HepG2 (cell line): ENCODE data around the gene CCDC157. TPM values are rescaled to one million over a fixed set of nuclear protein-coding genes. Genes with fewer than 3 reads are reported as not detected.

Experiments
- NFYB ChIP-seq: sonication (generic); formaldehyde crosslinking; IDR thresholded peaks from 2 replicates; pipeline ENCODE4 v1.4.0; 2020; ENCODE audit warnings: missing genetic modification reagents
- ZNF788 ChIP-seq: sonication (generic); formaldehyde crosslinking; IDR thresholded peaks from 2 replicates; pipeline ENCODE4 v1.5.0; 2020; ENCODE audit warnings: mild to moderate bottlenecking, missing genetic modification reagents, borderline replicate concordance
- polyA plus RNA-seq, 8 experiments: library from polyadenylated mRNA; depleted of rRNA in 3 of 8; stranded (reverse) in 7 of 8; unstranded in 1 of 8; fragments of >200 nt; fragmentation: Illumina TruSeq in 4 of 8; extraction: Trizol in 4 of 8; gene quantifications; 2 replicates each; pipeline versions ENCODE4 v1.2.1 to v1.2.3, GENCODE V29; 2011 to 2016; ENCODE audit warnings: low read depth in 4 of 8, missing spikeins in 1 of 8, mixed read lengths in 1 of 8; ENCODE audit not compliant: insufficient read depth in 1 of 8
- total RNA-seq, 5 experiments: library from RNA; depleted of rRNA; stranded (reverse); fragments of >200 nt; fragmentation: Illumina TruSeq; extraction: Trizol; gene quantifications; 2 replicates each; pipeline ENCODE4 v1.2.3, GENCODE V29; 2016; ENCODE audit warnings: low read depth in 1 of 5
- TF ChIP-seq, protein P1 (sequence below), 2 experiments: fragments of 450-650 bp in 1 of 2; sonication (generic) in 1 of 2; formaldehyde crosslinking in 1 of 2; IDR thresholded peaks; 2 replicates each; pipeline versions ENCODE4 v1.6.1 to v1.8.0; 2016 to 2022; ENCODE audit warnings: antibody characterized with exemption in 1 of 2, mild to moderate bottlenecking in 1 of 2, missing genetic modification reagents in 1 of 2

The CCDC157 gene
- total and polyA plus RNA-seq, 2 of the 13 experiments (the other 11 are each of a cell fraction or from before 2014, with no cell fraction given) = 1.4 to 1.6 TPM

DNA sequence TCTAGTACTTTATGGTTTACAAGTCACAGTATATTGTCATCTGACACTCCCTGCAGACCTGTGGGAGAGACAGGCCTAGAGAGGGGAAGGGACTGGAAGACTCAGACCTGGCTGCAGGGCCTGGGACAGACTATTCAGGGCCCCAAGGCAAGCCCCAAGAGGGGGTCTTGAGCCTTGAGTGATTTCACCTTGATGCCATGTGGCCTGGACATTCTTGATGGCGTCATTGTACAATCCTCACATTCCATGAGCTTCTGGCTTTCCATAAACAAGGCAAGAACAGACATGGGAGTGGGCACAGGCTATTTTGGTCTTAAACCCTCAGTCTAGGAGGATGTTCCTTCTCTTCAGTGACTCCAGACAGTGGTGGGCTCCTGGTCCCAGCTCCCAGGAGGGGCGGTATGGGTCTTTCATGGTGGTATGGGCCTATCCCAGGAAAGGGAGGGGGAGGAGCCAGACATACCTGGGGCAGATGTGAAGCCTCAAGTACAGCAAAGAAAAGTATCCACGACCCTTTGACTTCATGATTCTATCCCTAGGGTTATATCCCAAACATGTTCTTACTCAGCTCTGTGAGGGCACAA lies 28.2 kb upstream of the CCDC157 start (continued):
- TF ChIP-seq, protein P1, sequence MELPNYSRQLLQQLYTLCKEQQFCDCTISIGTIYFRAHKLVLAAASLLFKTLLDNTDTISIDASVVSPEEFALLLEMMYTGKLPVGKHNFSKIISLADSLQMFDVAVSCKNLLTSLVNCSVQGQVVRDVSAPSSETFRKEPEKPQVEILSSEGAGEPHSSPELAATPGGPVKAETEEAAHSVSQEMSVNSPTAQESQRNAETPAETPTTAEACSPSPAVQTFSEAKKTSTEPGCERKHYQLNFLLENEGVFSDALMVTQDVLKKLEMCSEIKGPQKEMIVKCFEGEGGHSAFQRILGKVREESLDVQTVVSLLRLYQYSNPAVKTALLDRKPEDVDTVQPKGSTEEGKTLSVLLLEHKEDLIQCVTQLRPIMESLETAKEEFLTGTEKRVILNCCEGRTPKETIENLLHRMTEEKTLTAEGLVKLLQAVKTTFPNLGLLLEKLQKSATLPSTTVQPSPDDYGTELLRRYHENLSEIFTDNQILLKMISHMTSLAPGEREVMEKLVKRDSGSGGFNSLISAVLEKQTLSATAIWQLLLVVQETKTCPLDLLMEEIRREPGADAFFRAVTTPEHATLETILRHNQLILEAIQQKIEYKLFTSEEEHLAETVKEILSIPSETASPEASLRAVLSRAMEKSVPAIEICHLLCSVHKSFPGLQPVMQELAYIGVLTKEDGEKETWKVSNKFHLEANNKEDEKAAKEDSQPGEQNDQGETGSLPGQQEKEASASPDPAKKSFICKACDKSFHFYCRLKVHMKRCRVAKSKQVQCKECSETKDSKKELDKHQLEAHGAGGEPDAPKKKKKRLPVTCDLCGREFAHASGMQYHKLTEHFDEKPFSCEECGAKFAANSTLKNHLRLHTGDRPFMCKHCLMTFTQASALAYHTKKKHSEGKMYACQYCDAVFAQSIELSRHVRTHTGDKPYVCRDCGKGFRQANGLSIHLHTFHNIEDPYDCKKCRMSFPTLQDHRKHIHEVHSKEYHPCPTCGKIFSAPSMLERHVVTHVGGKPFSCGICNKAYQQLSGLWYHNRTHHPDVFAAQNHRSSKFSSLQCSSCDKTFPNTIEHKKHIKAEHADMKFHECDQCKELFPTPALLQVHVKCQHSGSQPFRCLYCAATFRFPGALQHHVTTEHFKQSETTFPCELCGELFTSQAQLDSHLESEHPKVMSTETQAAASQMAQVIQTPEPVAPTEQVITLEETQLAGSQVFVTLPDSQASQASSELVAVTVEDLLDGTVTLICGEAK (IDR thresholded peaks at IDR 0.05) = no peak
- TF ChIP-seq, protein P1 (CRISPR knock-in tag; IDR thresholded peaks at IDR 0.05) = no peak
- TF ChIP-seq NFYB (CRISPR knock-in tag) (no peak), ZNF788 (CRISPR knock-in tag) (no peak)
